GM12891 (cell line): ENCODE results near the gene SLFN12L.

Source experiments
- POLR2AphosphoS5 ChIP-seq: IDR thresholded peaks from 2 replicates; pipeline ENCODE4 v1.6.1; 2011; ENCODE audit warnings: low read depth, low read length, control low read depth
- TAF1 ChIP-seq: IDR thresholded peaks from 2 replicates; pipeline ENCODE4 v1.6.1; 2011; ENCODE audit warnings: low read depth, low read length, control low read depth

GRCh38 chr17:35586569-35587073, 49.1 kb upstream of the SLFN12L start:
- TF ChIP-seq POLR2AphosphoS5 (no peak), TAF1 (no peak)
